HG03575 (cell line): ENCODE data around the gene BTBD9.

ENCODE experiments used
- ATAC-seq: cut with Tn5 transposase; IDR thresholded peaks from one replicate; pipeline ENCODE4 v1.9.1; 2021; ENCODE audit not compliant: unreplicated experiment, insufficient number of reproducible peaks, low FRiP score; ENCODE audit errors: extremely low read depth

The BTBD9 gene

DNA sequence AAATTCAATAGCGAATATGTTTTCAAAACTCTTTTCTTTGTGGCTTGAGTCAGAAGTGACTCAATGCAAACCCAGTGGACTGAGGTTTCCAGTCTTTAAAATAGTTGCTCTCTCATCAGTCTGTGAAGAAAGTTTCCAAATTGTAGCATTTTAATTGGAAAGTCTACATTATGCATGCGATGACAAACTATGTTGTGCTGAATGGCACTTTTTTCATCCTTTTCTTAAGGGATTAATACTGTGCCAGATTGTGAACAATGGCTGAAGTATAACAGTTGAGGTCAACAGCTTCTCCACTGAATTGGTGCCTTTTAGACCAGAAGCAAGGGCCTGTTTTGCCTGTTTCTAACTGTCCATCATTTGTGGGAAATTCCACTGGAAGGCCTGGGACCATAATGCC, 377.1 kb downstream of the BTBD9 start:
- no peak for ATAC-seq

GRCh38 chr6:38262026-38262425, 377.7 kb downstream of the BTBD9 start:
- ATAC-seq: no peak

DNA sequence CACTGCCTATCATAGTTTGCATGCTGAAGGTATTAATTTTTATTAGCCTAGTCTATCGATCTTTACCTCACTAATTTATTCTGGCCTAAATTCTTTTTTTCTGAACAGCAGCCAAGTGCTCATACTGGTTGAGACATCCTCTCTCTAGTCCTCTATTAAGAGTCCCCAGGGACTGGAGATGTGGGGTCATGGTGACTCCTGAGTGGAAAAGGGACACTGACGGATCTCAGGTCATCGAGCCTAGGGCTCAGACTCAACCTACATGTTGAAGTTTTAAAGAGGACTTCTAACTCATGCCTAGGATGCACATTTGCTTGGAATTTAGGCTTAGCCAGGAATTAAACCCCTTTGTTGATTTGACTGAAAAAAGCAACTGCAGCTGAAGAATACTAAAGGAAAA, 378.1 kb downstream of the BTBD9 start:
- no peak for ATAC-seq

DNA sequence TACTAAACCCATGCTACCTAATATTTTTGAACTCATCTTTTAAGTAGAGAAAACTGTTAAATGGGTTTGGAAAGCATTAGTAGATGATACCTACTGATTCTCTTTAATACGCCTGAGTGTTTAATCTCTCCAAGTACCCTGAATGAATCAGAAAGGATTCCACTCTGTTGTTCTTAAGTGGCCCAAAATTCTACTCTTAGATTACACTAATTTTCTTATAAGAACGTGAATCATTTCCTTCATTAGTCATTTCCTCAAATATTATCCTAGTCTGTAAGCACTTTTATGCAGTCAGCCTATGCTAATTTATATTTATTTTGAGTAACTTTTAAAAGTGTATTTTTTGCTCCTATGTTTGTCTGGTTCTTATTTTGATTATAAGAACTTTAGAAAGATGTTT, 380.0 kb downstream of the BTBD9 start:
- no peak for ATAC-seq

- ATAC-seq: no peak
These were observed 391.1 kb downstream of the BTBD9 start for GRCh38 chr6:38248500-38249234.

DNA sequence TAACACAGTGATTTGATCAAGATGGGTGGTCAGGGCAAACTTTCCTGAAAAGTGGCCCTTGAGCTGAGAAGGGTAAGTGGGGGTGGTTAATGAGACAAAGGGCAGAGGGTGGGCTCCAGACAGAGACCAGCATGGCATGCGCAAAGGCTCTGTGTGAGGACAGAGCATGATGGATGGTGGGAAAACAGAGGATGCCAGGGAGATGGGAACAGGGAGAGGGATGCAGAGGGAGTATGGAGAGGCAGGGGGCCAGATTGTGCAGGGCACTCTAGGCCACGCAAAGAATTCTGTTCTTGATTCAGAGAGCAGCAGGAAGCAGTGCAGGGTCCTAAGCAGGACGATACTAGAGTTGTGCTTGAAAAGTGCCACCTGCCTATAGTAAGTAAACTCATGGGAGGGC, 394.4 kb downstream of the BTBD9 start:
- ATAC-seq: no peak

GRCh38 chr6:38244869-38245268, 394.9 kb downstream of the BTBD9 start:
- ATAC-seq: no peak

DNA sequence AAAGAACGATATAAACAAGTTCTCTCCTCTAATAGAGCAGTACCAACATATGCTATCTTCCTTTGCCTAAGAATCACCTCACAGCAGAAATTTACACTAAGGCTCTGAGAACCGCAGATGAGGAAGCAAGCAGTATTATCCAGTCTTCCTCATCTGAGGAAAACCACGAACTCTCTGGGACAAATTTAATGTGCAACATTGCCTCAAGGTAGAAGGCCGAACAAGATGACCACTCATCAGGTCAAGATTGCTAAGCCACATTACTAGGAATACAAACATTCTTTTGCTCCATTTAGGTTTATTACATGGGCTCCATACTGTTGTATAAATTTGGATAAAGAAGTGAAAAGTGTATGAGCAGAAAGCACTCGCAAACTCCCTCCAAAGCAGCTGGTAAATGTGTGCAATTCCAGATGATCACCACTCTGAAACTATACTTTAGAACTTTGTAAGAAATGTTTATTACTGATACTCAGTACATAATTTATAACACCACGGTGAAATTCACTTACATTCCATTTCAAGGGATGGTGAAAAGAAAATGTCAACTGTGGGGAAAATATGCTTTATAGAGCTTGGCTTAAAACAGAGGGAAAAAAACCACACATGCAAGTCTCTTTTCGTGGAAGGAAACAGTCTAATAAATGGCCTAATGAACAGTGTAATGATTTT, 398.4 kb downstream of the BTBD9 start:
- no peak for ATAC-seq

DNA sequence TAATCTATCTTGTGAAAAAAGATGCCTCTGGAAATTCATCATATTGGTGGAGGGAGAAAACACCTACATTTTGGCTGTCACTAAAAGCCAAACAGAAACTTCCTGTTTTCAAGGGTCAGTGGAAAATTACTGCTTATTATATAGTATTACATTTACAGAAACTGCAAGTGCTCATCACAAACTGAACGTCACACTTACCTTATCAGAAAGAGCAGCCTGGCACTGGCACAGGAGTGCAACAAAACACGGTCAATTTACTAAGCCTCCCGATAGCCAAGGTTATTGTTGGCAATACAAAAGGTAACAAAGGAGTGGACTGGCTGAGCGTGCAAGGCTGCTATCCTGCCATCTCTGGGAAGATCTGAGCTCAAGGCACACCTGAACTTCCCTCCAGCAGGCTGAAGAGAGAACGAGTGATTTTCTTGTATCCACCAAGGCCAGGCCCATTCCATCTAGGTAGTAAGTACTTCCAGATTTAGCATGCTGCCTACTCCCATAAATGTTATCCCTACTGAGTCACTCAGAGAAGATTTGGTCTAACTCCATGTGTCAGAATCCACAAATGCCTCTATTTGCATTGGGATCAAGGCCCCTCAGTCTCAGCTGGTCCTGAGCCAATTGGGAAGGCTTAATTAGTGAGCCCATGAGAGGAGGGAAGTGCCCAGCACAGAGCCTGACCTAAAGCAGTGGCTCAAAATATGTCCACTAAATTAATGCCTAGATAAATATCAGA, 399.8 kb downstream of the BTBD9 start:
- no peak for ATAC-seq

- ATAC-seq: no peak
These were observed 403.1 kb downstream of the BTBD9 start for GRCh38 chr6:38236631-38237030.

DNA sequence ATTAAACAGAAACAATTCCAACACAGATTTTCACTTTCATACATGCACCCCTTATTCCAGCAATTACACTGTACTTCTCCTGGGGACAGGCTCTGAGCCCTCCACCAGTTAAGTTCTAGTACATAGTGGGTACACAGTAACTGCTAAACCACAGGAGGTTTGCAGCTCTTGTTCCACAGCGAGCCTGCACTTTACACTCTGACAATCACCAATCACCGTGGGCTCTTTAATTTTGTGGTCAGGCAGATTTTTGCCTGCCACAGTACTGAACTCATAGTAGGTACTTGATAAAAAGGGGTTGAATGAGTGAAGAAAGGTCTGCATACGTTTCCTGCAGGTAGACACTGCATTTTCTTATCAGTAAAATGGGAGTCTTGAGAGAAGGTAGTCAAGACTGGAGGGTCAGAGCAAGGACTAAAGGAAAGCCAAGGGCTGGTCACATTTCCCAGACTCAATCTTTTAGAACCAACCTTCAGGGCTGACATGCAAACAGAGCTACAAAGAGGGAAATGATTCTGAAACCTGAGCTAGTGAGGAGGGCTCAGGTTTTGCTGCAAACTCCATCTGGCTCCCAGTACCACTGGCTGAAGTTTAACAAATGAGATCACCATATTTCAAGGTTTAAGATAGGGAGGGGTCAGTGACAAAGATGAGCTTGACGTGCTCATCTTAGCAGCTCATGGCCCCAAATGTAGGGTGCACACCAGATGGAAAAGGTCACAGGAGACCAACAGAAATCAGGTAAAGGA, 404.6 kb downstream of the BTBD9 start:
- no peak for ATAC-seq

DNA sequence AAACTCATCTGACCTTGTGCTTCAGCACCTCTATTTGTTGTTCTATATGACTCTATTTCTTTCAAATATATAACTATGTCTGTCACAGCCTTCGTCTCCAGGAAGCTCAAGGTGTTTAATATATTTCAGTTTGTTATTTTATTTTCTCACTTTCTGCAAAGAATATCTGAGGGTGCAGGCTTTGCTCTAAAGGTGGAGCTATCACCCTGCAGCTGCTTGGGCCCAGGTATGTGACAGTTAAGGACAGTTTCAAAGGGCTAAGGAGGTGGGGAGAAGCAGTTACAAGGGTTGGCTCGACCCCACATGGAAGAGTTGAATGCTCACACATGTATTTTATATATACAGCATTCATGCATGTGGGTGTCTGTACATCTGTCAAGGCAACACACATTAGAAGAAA, 405.6 kb downstream of the BTBD9 start:
- no peak for ATAC-seq

DNA sequence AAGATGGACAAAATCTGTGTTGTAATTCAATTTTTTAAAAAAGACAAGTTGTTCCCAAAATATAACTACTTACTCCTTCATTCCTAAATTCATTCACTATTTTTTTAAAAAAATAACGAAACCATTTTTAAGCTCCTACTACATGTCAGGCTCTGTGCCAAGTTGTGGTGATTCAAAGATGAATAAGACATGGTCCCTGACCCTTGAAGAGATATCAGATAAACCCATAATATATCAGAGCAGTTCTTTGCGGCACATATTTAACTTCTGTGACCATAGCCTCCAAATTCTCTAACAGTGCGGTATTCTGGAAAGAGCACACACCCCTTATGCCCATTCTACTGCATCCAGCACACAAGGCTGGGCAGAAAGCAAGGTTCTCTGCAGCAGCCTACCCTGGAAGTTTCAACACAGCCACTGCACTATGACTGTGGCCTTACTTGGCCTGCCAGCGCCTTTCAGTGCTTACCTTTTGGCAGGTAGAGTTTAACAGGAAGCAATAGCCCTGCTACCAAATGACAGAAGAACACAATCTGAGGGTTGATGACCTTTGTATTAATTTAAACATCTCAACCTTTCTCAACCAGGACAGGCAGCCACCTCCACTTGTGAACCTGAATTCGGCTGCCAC, 406.5 kb downstream of the BTBD9 start:
- no peak for ATAC-seq

DNA sequence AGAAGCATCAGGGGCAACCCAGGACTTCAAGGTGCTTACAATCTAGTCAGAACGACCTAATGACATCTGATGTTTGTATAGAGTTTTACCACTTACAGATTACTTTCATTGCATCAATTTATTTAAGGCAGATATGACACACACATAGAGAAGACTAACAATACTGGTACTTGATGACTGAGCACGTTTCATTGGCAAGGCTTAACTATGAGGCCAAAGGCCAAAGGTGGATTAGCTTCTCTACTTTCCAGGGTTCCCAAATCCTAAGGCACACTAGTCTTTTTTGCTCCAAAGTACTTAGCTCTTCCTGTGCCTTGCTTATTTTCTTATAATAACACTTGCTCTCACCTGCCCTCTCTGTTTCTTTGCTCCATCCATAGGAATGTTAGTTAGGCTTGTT, 414.0 kb downstream of the BTBD9 start:
- no peak for ATAC-seq

DNA sequence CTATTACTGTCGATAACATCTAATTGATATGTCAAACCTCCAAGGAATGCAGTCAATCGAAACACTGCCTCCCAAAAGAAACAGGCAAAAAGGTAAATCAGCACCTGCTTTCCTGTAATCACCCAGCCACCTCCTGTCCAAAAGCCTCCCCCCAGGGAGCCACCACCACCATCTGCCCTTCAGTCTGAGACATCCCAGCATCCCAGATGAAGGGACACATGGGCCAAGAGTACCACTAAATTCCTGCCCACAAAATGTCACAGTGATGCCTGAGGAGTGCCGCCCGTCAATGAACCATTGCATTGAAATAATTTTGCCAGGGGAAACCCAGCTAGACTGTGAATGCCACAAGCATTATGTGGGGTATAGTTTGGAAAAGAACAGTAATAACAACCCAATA, 418.5 kb downstream of the BTBD9 start:
- no peak for ATAC-seq

DNA sequence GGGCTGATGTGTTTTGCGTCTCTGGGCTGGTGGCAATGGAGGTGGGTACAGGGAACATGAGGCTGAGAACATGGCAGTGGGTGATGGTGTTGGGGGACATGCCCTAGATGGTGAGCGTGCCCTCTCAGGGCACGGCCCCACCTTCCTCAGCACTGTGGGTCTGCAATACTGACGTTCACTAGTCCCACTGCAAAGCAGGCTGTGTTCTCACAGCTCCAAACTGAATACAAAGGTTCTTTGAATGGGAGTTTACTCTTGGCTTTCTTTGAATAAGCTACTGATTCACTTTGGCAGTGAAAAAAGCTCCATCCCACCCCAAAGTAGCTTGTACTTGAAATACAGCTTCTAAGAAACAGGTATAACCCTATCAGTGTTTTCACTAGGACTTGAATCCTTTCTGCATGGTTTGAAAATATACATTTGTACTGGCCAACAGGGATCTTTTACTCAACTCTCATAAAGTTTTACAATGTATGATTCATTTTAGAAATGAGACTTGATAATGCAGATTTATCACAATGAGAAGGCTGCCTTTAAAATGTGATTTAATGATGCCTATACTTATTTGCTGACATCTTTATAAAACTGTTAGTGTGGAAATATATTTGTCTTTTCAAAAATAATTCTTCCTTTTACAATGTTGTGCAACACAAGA, 419.5 kb downstream of the BTBD9 start:
- ATAC-seq: no peak

DNA sequence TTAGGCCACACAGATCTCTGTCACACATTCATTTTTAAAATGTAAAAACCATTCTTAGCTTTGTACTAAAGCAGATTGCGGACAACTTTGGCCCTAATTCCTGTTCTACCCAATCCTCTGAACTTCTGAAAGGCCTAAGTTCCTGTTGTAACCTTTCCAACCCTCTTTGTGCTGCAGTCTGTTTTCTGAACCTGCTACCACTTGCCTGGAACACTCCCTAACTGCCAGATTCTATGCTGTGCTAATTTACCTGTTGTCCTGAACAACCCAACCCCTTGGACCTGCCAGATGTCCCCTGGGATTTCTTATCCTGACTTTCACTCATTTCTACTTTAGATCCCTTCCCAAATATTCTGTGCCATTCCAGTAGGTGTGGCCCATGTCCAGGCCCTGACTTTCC, 421.5 kb downstream of the BTBD9 start:
- no peak for ATAC-seq

DNA sequence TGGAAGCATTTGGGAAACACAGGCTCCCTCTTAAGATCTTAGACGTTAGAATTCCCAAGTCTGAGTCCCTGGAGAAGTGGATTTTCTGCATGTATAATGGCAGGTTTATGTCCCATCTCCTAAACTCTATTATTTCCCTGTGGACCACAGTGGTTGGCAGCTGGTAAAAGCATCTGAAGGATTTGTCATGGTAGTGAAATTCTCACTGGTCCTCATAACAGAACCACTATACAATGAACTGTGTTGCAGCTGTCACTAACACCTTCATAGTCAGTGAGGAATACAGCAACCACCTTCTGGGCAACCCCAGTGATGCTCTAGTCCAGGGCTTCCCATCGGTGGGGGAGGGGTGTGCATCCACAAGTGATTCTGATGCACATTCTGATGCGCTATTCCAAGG, 423.3 kb downstream of the BTBD9 start:
- ATAC-seq: no peak
